Measurements from ENCODE around the gene COL6A2. TPM values are rescaled to one million over a fixed set of nuclear protein-coding genes. Genes with fewer than 3 reads are reported as not detected.
A peak's percentile ranks its signal among the peaks of the same experiment; 100 is the strongest.
"Not testable (repeated sequence)": the region's sequence is repeated elsewhere in the genome, so short reads cannot be mapped to it uniquely, and the experiment has no call there.

The COL6A2 gene
- total RNA-seq, 4 donors from 2014 or later = 88.9 to 150 (median 126) TPM

DNA sequence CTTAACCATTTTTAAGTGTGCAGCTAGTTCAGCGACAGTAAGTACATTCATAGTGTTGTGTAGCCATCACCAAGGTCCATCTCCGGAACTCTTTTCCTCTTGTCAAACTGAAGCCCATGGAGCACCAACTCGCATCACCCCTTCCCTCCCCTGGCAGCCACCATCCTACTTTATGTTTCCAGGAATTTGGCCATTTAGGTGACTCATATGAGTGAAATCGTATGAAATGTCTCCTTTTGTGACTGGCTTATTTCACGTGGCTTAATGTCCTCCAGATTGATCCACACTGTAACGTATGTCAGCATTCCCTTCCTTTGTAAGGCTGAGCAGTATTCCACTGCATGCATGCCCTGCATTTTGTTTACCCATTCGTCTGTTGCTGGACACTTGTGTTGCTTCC, 2.5 kb downstream of the COL6A2 start:
- peak in 1 of 2 donors; percentile 70 for DNase-seq (ENCODE audit: low spot score in 2 of 2)
- peak overlapping the region; percentile 82 for H3K4me3 ChIP-seq

DNA sequence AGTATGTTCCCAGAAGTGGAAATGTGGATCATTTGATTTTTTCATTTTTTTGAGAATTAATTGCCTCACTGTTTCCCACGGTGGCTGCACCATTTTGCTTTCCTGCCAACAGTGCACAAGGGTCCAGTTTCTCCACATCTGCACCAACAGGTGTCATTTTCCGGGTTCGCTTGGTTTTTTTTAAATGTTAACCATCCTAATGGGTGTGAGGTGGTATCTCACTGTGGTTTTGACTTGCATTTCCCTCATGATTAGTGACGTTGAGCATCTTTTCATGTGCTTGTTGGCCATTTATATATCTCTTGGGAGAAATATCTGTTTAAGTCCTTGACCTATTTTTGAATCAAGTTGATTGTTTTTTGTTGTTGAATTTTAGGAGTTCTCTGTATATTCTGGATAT, 3.0 kb downstream of the COL6A2 start:
- Histone ChIP-seq H3K4me1 (peaks cover 22% of the 10 kb centered on the region), H3K36me3 (no peaks in the 10 kb centered on the region), H3K27me3 (peaks cover 31% of the 10 kb centered on the region), H3K4me3 (peak overlapping the region; percentile 82), H3K27ac (no peak overlapping the region), H3K9me3 (peaks cover 5% of the 10 kb centered on the region)
- no peak for TF ChIP-seq POLR2A (IDR thresholded peaks at IDR 0.05)
- TF ChIP-seq, protein P1, sequence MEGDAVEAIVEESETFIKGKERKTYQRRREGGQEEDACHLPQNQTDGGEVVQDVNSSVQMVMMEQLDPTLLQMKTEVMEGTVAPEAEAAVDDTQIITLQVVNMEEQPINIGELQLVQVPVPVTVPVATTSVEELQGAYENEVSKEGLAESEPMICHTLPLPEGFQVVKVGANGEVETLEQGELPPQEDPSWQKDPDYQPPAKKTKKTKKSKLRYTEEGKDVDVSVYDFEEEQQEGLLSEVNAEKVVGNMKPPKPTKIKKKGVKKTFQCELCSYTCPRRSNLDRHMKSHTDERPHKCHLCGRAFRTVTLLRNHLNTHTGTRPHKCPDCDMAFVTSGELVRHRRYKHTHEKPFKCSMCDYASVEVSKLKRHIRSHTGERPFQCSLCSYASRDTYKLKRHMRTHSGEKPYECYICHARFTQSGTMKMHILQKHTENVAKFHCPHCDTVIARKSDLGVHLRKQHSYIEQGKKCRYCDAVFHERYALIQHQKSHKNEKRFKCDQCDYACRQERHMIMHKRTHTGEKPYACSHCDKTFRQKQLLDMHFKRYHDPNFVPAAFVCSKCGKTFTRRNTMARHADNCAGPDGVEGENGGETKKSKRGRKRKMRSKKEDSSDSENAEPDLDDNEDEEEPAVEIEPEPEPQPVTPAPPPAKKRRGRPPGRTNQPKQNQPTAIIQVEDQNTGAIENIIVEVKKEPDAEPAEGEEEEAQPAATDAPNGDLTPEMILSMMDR (IDR thresholded peaks at IDR 0.05) = no peak
- no peak for TF ChIP-seq EP300 (IDR thresholded peaks at IDR 0.05)
- no peak for TF ChIP-seq POLR2AphosphoS5 (IDR thresholded peaks at IDR 0.05)
- WGBS = 62% methylated on average over 4 of the region's 4 CpGs
- DNase-seq (ENCODE audit: low spot score in 2 of 2) = no peak

More for the DNA sequence above, 2.5 kb downstream of the COL6A2 start:
- WGBS = 59% methylated on average over 7 of the region's 7 CpGs
- Histone ChIP-seq H3K27ac (peak overlapping the region; percentile 29), H3K36me3 (no peaks in the 10 kb centered on the region), H3K4me1 (peaks cover 27% of the 10 kb centered on the region), H3K27me3 (peaks cover 31% of the 10 kb centered on the region), H3K9me3 (peaks cover 5% of the 10 kb centered on the region)
- TF ChIP-seq POLR2AphosphoS5 (IDR thresholded peaks at IDR 0.05) (peak in 1 of 3 donors; percentile 14), POLR2A (IDR thresholded peaks at IDR 0.05) (no peak)

DNA sequence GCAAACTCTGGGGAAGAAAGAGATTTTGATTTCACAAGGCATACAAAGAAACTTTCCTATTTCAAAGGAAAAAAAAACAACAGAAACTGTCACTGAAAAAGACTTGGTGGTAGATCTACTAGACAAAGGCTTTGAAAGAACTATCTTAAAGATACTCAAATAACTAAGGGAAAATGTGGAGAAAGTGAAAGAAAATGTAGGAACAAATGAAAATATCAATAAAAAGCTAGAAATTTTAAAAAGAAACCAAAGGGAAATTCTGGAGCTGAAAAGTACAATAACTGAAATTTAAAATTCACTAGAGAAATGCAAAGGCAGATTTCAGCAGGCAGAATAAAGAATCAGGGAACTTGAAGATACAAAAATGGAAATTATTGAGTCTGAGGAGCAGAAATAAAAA, 6.2 kb downstream of the COL6A2 start:
- DNase-seq (ENCODE audit: low spot score in 2 of 2) = no peak
- Histone ChIP-seq H3K27me3 (peaks cover 11% of the 10 kb centered on the region), H3K4me3 (no peak overlapping the region), H3K36me3 (no peaks in the 10 kb centered on the region), H3K9me3 (peaks cover 5% of the 10 kb centered on the region), H3K4me1 (peaks cover 2% of the 10 kb centered on the region), H3K27ac (no peak overlapping the region)
- TF ChIP-seq POLR2AphosphoS5 (IDR thresholded peaks at IDR 0.05) = no peak
- TF ChIP-seq, protein P1 (IDR thresholded peaks at IDR 0.05) = no peak
- no peak for TF ChIP-seq EP300 (IDR thresholded peaks at IDR 0.05)
- no peak for TF ChIP-seq POLR2A (IDR thresholded peaks at IDR 0.05)

DNA sequence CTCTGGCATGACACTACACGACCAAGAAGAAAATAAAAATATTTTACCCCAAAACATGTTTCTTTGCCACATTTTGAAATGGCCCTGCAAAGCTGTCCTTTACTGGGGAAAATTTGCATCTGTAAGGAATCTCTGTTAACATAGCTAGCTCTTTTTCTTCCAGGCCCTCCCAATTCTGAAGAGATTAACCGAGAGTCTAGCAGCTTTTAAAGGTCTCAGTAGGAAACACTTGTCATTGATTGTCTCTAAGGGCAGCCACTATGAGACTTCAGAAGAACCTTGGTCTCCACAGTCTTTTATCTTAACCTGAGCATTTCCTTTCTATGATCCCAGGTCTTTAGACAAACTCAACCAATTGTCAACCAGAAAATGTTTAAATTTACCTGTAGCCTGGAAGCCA, 9.5 kb downstream of the COL6A2 start:
- H3K36me3 ChIP-seq; H3K27me3 ChIP-seq; H3K4me3 ChIP-seq; H3K27ac ChIP-seq; DNase-seq (ENCODE audit: low spot score in 2 of 2); H3K9me3 ChIP-seq; H3K4me1 ChIP-seq: not testable (repeated sequence)
- WGBS = 77% methylated on average over 2 of the region's 2 CpGs

DNA sequence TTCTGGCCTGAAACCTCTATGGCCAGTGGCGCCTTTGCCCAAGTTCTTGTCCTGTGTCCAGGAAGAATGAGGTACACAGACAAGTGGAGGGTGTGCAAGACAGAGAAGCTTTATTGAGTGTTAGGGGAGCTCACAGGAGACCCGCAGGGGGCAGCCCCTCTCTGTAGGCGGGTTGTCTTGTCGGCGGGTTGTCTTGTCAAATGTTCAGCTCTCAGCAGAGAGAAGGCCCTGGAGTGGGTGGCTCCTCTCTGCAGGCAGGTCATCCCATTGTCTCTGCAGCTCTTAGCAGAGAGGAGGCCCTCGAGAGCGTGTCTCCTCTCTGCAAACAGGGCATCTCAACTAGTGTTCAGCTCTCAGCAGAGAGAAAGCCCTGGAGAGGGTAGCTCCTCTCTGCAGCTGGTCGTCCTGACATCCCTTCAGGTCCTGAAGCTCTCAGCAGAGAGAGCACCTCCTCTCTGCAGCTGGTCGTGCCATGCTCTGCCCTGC, 11.0 kb downstream of the COL6A2 start:
- 67% methylated on average over 7 of the region's 9 CpGs for WGBS
- Histone ChIP-seq H3K27ac (no peak overlapping the region), H3K36me3 (peaks cover 22% of the 10 kb centered on the region), H3K27me3 (no peaks in the 10 kb centered on the region), H3K4me3 (no peak overlapping the region), H3K9me3 (no peaks in the 10 kb centered on the region), H3K4me1 (no peaks in the 10 kb centered on the region)
- TF ChIP-seq EP300 (IDR thresholded peaks at IDR 0.05) (no peak), POLR2AphosphoS5 (IDR thresholded peaks at IDR 0.05) (no peak), POLR2A (IDR thresholded peaks at IDR 0.05) (no peak)
- TF ChIP-seq, protein P1 (IDR thresholded peaks at IDR 0.05) = no peak
- no peak for DNase-seq (ENCODE audit: low spot score in 2 of 2)

DNA sequence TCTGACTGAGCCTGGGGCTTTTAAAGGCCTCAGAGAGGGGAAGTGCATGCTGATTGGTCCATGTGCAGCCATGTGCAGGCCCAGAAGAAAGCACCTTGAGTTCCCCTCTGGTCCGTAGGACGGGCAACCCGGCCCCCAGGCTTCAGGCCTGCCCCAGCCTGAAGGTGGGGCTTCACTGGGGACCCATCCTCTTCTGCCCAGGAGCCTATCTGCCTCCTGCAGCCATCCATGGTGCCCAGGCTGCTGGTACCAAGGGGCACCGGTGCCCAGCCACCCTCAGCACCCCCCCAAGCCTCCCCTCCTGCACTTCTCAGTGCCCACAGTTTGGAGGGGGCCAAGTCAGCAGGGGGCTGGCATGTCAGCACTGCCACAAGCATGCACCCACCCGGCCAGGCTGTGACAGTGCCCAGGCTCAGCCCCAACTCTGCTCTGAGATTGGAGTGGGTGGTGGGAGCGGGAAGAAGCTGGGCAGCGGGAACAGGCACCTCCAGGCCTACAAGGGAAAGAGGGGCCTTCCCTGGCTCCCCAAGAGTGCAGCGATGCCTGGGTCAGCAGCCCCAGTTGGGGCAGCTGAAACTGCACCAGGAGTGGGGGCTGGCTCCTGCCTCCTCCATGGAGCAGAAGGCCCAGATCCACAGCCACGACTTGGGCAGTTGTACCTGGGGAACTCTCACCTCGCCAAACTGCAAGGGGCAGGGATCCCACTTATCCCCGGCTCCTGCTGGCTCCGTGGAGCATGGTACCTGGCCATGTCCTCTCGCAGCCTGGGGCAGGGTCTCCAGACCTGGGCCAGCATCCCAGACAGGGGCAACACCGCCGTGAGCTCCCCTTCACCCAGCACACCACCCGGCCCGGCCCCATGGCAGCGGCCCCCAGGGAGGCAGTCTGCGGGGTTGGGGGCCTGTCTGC, 11.7 kb downstream of the COL6A2 start:
- no peaks in the 10 kb centered on the region for H3K4me1 ChIP-seq
- 85% methylated on average over 14 of the region's 19 CpGs for WGBS
- H3K36me3 ChIP-seq = peaks cover 26% of the 10 kb centered on the region
- peak; percentile 47 to 76 for DNase-seq (ENCODE audit: low spot score in 2 of 2)
- H3K4me3 ChIP-seq = no peak overlapping the region
- no peak overlapping the region for H3K27ac ChIP-seq
- H3K27me3 ChIP-seq = no peaks in the 10 kb centered on the region
- TF ChIP-seq EP300 (IDR thresholded peaks at IDR 0.05) (no peak), POLR2A (IDR thresholded peaks at IDR 0.05) (no peak), POLR2AphosphoS5 (IDR thresholded peaks at IDR 0.05) (no peak)
- TF ChIP-seq, protein P1 (IDR thresholded peaks at IDR 0.05) = no peak
- H3K9me3 ChIP-seq = no peaks in the 10 kb centered on the region

All from suprapubic skin (tissue), 4 donors.